GM10266 (cell line): ENCODE measurements around the gene CUBN.

ENCODE experiments used
- DNase-seq: peaks from one replicate; pipeline ENCODE4 v3.0.0; 2012; ENCODE audit errors: extremely low spot score
- TF ChIP-seq, protein P1 (sequence below): IDR thresholded peaks from 2 replicates; pipeline ENCODE4 v1.5.1; 2012; ENCODE audit warnings: mild to moderate bottlenecking, low read depth; ENCODE audit not compliant: control insufficient read depth, insufficient read depth; ENCODE audit errors: missing control alignments

Gene CUBN

DNA sequence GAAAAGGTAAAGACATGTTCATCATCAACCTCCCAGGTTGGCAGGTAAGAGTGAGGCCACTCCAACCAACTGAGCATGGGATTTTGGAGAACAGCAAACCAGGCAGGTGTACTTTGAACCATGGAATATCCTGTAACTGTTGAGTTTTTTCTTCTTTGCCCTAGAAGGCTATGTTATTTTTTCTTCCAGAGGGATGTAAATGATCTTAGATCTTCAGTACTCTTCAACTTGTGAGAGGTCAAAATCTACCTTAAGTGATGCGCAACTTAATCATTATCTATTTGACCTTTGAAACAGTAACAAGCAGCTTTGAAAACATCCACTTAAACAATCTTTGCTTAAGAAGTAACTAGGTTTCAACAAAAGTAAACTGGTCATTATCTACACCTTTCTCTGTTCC lies at the start of gene CUBN:
Gene CUBN (minus strand): TSS at position 71 of the 400 bp plus-strand sequence. CDS start 46 bp downstream, at position 25.
- no peak for DNase-seq
- TF ChIP-seq, protein P1, sequence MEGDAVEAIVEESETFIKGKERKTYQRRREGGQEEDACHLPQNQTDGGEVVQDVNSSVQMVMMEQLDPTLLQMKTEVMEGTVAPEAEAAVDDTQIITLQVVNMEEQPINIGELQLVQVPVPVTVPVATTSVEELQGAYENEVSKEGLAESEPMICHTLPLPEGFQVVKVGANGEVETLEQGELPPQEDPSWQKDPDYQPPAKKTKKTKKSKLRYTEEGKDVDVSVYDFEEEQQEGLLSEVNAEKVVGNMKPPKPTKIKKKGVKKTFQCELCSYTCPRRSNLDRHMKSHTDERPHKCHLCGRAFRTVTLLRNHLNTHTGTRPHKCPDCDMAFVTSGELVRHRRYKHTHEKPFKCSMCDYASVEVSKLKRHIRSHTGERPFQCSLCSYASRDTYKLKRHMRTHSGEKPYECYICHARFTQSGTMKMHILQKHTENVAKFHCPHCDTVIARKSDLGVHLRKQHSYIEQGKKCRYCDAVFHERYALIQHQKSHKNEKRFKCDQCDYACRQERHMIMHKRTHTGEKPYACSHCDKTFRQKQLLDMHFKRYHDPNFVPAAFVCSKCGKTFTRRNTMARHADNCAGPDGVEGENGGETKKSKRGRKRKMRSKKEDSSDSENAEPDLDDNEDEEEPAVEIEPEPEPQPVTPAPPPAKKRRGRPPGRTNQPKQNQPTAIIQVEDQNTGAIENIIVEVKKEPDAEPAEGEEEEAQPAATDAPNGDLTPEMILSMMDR: no peak

- DNase-seq: no peak
- TF ChIP-seq, protein P1: no peak
These were observed 49.4 kb upstream of the CUBN start for GRCh38 chr10:17179002-17179401.

GRCh38 chr10:17178006-17178405 lies 48.4 kb upstream of the CUBN start:
- DNase-seq: no peak
- TF ChIP-seq, protein P1: no peak

- TF ChIP-seq, protein P1: no peak
- no peak for DNase-seq
These were observed 47.4 kb upstream of the CUBN start for GRCh38 chr10:17177014-17177413.

GRCh38 chr10:17176091-17176490 lies 46.5 kb upstream of the CUBN start:
- TF ChIP-seq, protein P1: no peak
- no peak for DNase-seq

DNA sequence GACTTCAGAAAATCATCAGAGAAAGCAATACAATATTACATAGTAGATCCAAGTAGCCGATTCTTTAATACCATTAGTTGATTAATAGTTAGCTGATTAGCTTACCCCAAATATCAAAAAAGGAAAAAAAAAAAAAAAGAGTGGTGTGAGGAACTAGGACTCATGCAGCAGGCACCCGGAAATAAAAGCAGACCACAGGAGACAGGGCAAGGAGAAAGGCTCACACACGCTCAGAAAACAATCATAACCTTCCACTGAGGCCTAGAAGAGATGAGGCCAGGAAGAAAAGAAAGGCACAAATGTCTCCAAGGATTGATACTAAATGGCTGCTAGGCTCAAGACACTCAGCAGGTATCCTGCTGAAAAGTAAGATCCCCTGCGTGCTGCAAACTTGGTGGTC lies 45.9 kb upstream of the CUBN start:
- no peak for DNase-seq
- TF ChIP-seq, protein P1: no peak

DNA sequence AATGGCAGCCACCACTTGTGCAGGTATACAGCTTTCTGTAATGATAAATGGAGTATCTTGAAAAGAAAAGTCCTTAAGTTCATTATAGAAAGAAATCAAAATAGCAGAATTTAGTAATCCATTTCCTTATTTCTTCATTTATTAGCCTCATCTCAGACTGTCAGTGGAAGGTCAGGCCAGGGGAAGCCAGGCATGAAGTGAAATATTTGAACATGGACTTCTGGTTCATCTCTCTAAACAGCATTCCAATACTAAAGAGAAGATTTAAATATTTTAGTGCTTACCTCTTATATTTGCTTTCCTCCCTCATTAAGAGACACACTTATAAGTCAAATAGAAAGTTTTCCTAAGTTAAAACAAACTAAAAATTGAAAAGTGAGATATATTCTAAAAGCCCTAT lies 45.0 kb upstream of the CUBN start:
- TF ChIP-seq, protein P1: no peak
- no peak for DNase-seq
